Glomerular visceral epithelial cell (primary cell): ENCODE results near the gene ALDH1B1.
"Not testable (repeated sequence)": the region's sequence is repeated elsewhere in the genome, so short reads cannot be mapped to it uniquely, and the experiment has no call there.

Experiments
- DNase-seq: peaks from one replicate; pipeline ENCODE4 v3.0.0-alpha.2; 2016; ENCODE audit errors: extremely low spot score

The ALDH1B1 gene

GRCh38 chr9:38361473-38361850 is 31.0 kb upstream of the ALDH1B1 start:
- DNase-seq, result no peak

GRCh38 chr9:38362852-38363588 is 29.5 kb upstream of the ALDH1B1 start:
- peak; percentile 75 for DNase-seq

- no peak for DNase-seq
These were observed 28.9 kb upstream of the ALDH1B1 start for GRCh38 chr9:38363589-38363925.

- DNase-seq, result no peak
These were observed 24.6 kb upstream of the ALDH1B1 start for GRCh38 chr9:38367898-38368297.

GRCh38 chr9:38368731-38369130 is 23.8 kb upstream of the ALDH1B1 start:
- DNase-seq, result no peak

- no peak for DNase-seq
These were observed 22.3 kb upstream of the ALDH1B1 start for GRCh38 chr9:38370176-38370575.

- peak; percentile 69 for DNase-seq
These were observed 21.0 kb upstream of the ALDH1B1 start for GRCh38 chr9:38371495-38371894.

GRCh38 chr9:38372762-38373619 is 19.5 kb upstream of the ALDH1B1 start:
- DNase-seq, result no peak

GRCh38 chr9:38373679-38374078 is 18.8 kb upstream of the ALDH1B1 start:
- DNase-seq, result no peak

- DNase-seq, result no peak
These were observed 17.5 kb upstream of the ALDH1B1 start for GRCh38 chr9:38374847-38375571.

- DNase-seq, result no peak
These were observed 16.9 kb upstream of the ALDH1B1 start for GRCh38 chr9:38375572-38375963.

- DNase-seq, result no peak
These were observed 16.4 kb upstream of the ALDH1B1 start for GRCh38 chr9:38376021-38376670.

GRCh38 chr9:38377336-38378083 is 15.0 kb upstream of the ALDH1B1 start:
- not testable (repeated sequence) for DNase-seq

GRCh38 chr9:38380230-38380871 is 12.2 kb upstream of the ALDH1B1 start:
- DNase-seq, result no peak

GRCh38 chr9:38380872-38381534 is 11.5 kb upstream of the ALDH1B1 start:
- DNase-seq, result peak; percentile 45

GRCh38 chr9:38382141-38382540 is 10.4 kb upstream of the ALDH1B1 start:
- DNase-seq, result no peak

- DNase-seq, result no peak
These were observed 7.3 kb upstream of the ALDH1B1 start for GRCh38 chr9:38384990-38385848.

- DNase-seq, result no peak
These were observed 6.6 kb upstream of the ALDH1B1 start for GRCh38 chr9:38385896-38386295.

- no peak for DNase-seq
These were observed 6.1 kb upstream of the ALDH1B1 start for GRCh38 chr9:38386319-38386895.
